Measurements from ENCODE around the gene ALG10B.

- no peak for TF ChIP-seq EP300 (IDR thresholded peaks at IDR 0.05)
- TF ChIP-seq CTCF (IDR thresholded peaks at IDR 0.05) = no peak
- TF ChIP-seq POLR2A (IDR thresholded peaks at IDR 0.05) = no peak
Observed at GRCh38 chr12:38279756-38280155, 36.8 kb upstream of the ALG10B start.

Measured in ovary (tissue), 3 donors.